ACC112 (cell line): ENCODE measurements around the gene ELAVL3.
"Not testable (repeated sequence)": the region's sequence is repeated elsewhere in the genome, so short reads cannot be mapped to it uniquely, and the experiment has no call there.

Experiments used
- H2AFZ ChIP-seq: fragments of 200-600 bp; sonication (generic); one replicate; pipeline ENCODE4 v1.6.0; 2017; ENCODE audit warnings: antibody characterized with exemption, low read length; ENCODE audit not compliant: unreplicated experiment
- H3K27ac ChIP-seq: fragments of 200-600 bp; sonication (generic); 2 replicates; pipeline ENCODE4 v1.5.1; 2014; ENCODE audit warnings: low read depth, mild to moderate bottlenecking, antibody characterized with exemption, low read length, moderate library complexity
- H3K27me3 ChIP-seq: fragments of 200-600 bp; sonication (generic); 2 replicates; pipeline ENCODE4 v1.6.1; 2014; ENCODE audit warnings: mild to moderate bottlenecking, antibody characterized with exemption, low read length, moderate library complexity, mixed read lengths; ENCODE audit not compliant: insufficient read depth
- H3K36me3 ChIP-seq: fragments of 200-600 bp; sonication (generic); 2 replicates; pipeline ENCODE4 v1.6.1; 2016; ENCODE audit warnings: mild to moderate bottlenecking, antibody characterized with exemption, low read length, moderate library complexity, mixed read lengths; ENCODE audit not compliant: insufficient read depth
- H3K4me1 ChIP-seq: fragments of 200-600 bp; sonication (generic); one replicate; pipeline ENCODE4 v1.6.1; 2016; ENCODE audit warnings: low read length, mixed read lengths; ENCODE audit not compliant: insufficient read depth, unreplicated experiment, control insufficient read depth
- H3K4me3 ChIP-seq: fragments of 200-600 bp; sonication (generic); 2 replicates; pipeline ENCODE4 v1.5.1; 2014; ENCODE audit warnings: mild to moderate bottlenecking, low read depth, low read length
- H3K79me2 ChIP-seq: fragments of 200-600 bp; sonication (generic); one replicate; pipeline ENCODE4 v1.6.0; 2016; ENCODE audit warnings: low read length; ENCODE audit not compliant: control insufficient read depth, unreplicated experiment, insufficient read depth

The ELAVL3 gene

GRCh38 chr19:11485245-11485837 lies 4.5 kb upstream of the ELAVL3 start:
- no peak overlapping the region for H3K27ac ChIP-seq

GRCh38 chr19:11483366-11484111 lies 2.7 kb upstream of the ELAVL3 start:
- Histone ChIP-seq H3K79me2 (no peaks in the 10 kb centered on the region), H3K27me3 (peaks cover 27% of the 10 kb centered on the region), H3K4me1 (no peaks in the 10 kb centered on the region), H3K27ac (no peak overlapping the region), H2AFZ (no peak overlapping the region), H3K4me3 (no peak overlapping the region), H3K36me3 (no peaks in the 10 kb centered on the region)

More at GRCh38 chr19:11485245-11485837, 4.5 kb upstream of the ELAVL3 start:
- Histone ChIP-seq H3K4me3 (no peak overlapping the region), H3K36me3 (no peaks in the 10 kb centered on the region), H2AFZ (no peak overlapping the region), H3K79me2 (no peaks in the 10 kb centered on the region), H3K4me1 (no peaks in the 10 kb centered on the region), H3K27me3 (peaks cover 18% of the 10 kb centered on the region)

GRCh38 chr19:11482384-11483050 lies 1.7 kb upstream of the ELAVL3 start:
- H3K36me3 ChIP-seq = no peaks in the 10 kb centered on the region
- H3K27ac ChIP-seq = no peak overlapping the region
- peak overlapping the region; percentile 48 for H2AFZ ChIP-seq
- H3K79me2 ChIP-seq = no peaks in the 10 kb centered on the region
- peaks cover 27% of the 10 kb centered on the region for H3K27me3 ChIP-seq
- peak overlapping the region; percentile 76 for H3K4me3 ChIP-seq
- H3K4me1 ChIP-seq = no peaks in the 10 kb centered on the region

- Histone ChIP-seq H3K27ac (no peak overlapping the region), H3K4me3 (peak overlapping the region; percentile 76), H3K36me3 (no peaks in the 10 kb centered on the region), H3K79me2 (no peaks in the 10 kb centered on the region), H2AFZ (peak overlapping the region; percentile 48), H3K27me3 (peaks cover 27% of the 10 kb centered on the region), H3K4me1 (no peaks in the 10 kb centered on the region)
Measured at GRCh38 chr19:11481534-11482383, 913 bp upstream of the ELAVL3 start.

- H3K27ac ChIP-seq = no peak overlapping the region
- no peak overlapping the region for H2AFZ ChIP-seq
- H3K27me3 ChIP-seq = peaks cover 27% of the 10 kb centered on the region
- H3K4me3 ChIP-seq = no peak overlapping the region
- H3K4me1 ChIP-seq = no peaks in the 10 kb centered on the region
- no peaks in the 10 kb centered on the region for H3K79me2 ChIP-seq
- no peaks in the 10 kb centered on the region for H3K36me3 ChIP-seq
Measured at GRCh38 chr19:11479898-11480714, 740 bp downstream of the ELAVL3 start.

GRCh38 chr19:11479090-11479897 lies 1.6 kb downstream of the ELAVL3 start:
- Histone ChIP-seq H3K4me3 (no peak overlapping the region), H3K27ac (no peak overlapping the region)

GRCh38 chr19:11478167-11479089 lies 2.4 kb downstream of the ELAVL3 start:
- Histone ChIP-seq H3K4me1 (no peaks in the 10 kb centered on the region), H3K27ac (no peak overlapping the region), H2AFZ (no peak overlapping the region), H3K36me3 (no peaks in the 10 kb centered on the region), H3K79me2 (no peaks in the 10 kb centered on the region), H3K27me3 (peaks cover 27% of the 10 kb centered on the region), H3K4me3 (no peak overlapping the region)

More at GRCh38 chr19:11479090-11479897, 1.6 kb downstream of the ELAVL3 start:
- peaks cover 27% of the 10 kb centered on the region for H3K27me3 ChIP-seq
- H3K79me2 ChIP-seq = no peaks in the 10 kb centered on the region
- no peak overlapping the region for H2AFZ ChIP-seq
- no peaks in the 10 kb centered on the region for H3K4me1 ChIP-seq
- H3K36me3 ChIP-seq = no peaks in the 10 kb centered on the region

GRCh38 chr19:11475861-11476260 lies 5.0 kb downstream of the ELAVL3 start:
- no peaks in the 10 kb centered on the region for H3K79me2 ChIP-seq
- H3K36me3 ChIP-seq = no peaks in the 10 kb centered on the region
- H2AFZ ChIP-seq = no peak overlapping the region
- H3K4me3 ChIP-seq = no peak overlapping the region
- H3K27ac ChIP-seq = no peak overlapping the region
- peaks cover 12% of the 10 kb centered on the region; the same call in 1 of the 2 replicates for H3K27me3 ChIP-seq
- no peaks in the 10 kb centered on the region for H3K4me1 ChIP-seq

GRCh38 chr19:11475343-11475742 lies 5.5 kb downstream of the ELAVL3 start:
- not testable (repeated sequence) for H3K4me3 ChIP-seq, H3K36me3 ChIP-seq, H3K27me3 ChIP-seq, H3K79me2 ChIP-seq, H3K4me1 ChIP-seq, H3K27ac ChIP-seq, H2AFZ ChIP-seq
